ENCODE measurements around the gene ZNF831. TPM values are rescaled to one million over a fixed set of nuclear protein-coding genes. Genes with fewer than 3 reads are reported as not detected.

Gene ZNF831
- total RNA-seq, 4 donors from 2014 or later: 0.20 to 3.8 (median 2.3) TPM

- intact Hi-C loops (cut with DNase I; ENCODE audit: low total_unique reads): no loop called here
These were observed 39.9 kb upstream of the ZNF831 start for GRCh38 chr20:59123678-59124255.

GRCh38 chr20:59124296-59125029, 39.2 kb upstream of the ZNF831 start:
- Histone ChIP-seq H3K27me3 (peaks cover 4% of the 10 kb centered on the region), H3K4me1 (peaks cover 0 to 12% (median 0%) of the 10 kb centered on the region in 4 donors), H3K4me3 (no peak overlapping the region), H3K9me3 (no peaks in the 10 kb centered on the region), H3K36me3 (no peaks in the 10 kb centered on the region), H3K27ac (no peak overlapping the region)
- DNase-seq: no peak
- 83 to 100% methylated on average over 1 to 15 of the region's 15 CpGs for WGBS, 2 donors (ENCODE audit: low coverage in 1 of 2)
- in situ Hi-C loops (cut with MboI; ENCODE audit: low pct_ligation_motif_present in 1 of 4, low pct_unique_long_range_greater_than_20kb in 1 of 4, low sequenced_read_pairs in 3 of 4) (no loop called here), intact Hi-C loops (cut with DNase I; ENCODE audit: low total_unique reads) (no loop called here)
- TF ChIP-seq POLR2A (IDR thresholded peaks at IDR 0.05): no peak

More at GRCh38 chr20:59123678-59124255, 39.9 kb upstream of the ZNF831 start:
- WGBS, 2 donors (ENCODE audit: low coverage in 1 of 2): 71 to 100% methylated on average over 1 to 10 of the region's 10 CpGs
- DNase-seq: no peak
- H3K9me3 ChIP-seq: no peaks in the 10 kb centered on the region
- peaks cover 0 to 12% (median 0%) of the 10 kb centered on the region in 4 donors for H3K4me1 ChIP-seq
- peak overlapping the region in 1 of 4 donors; percentile 35 for H3K27ac ChIP-seq
- no peak overlapping the region for H3K4me3 ChIP-seq
- no peak for TF ChIP-seq POLR2A (IDR thresholded peaks at IDR 0.05)
- no peak for TF ChIP-seq CTCF (IDR thresholded peaks at IDR 0.05)
- TF ChIP-seq POLR2AphosphoS5 (IDR thresholded peaks at IDR 0.05): no peak
- TF ChIP-seq EP300 (IDR thresholded peaks at IDR 0.05; ENCODE audit: low read depth): no peak
- in situ Hi-C loops (cut with MboI; ENCODE audit: low pct_ligation_motif_present in 1 of 4, low pct_unique_long_range_greater_than_20kb in 1 of 4, low sequenced_read_pairs in 3 of 4): no loop called here
- H3K36me3 ChIP-seq: no peaks in the 10 kb centered on the region
- peaks cover 4% of the 10 kb centered on the region for H3K27me3 ChIP-seq

GRCh38 chr20:59125332-59125731, 38.3 kb upstream of the ZNF831 start:
- DNase-seq: no peak
- H3K27ac ChIP-seq: no peak overlapping the region
- H3K4me3 ChIP-seq: no peak overlapping the region
- peaks cover 0 to 10% (median 0%) of the 10 kb centered on the region in 4 donors for H3K4me1 ChIP-seq
- intact Hi-C loops (cut with DNase I; ENCODE audit: low total_unique reads) (no loop called here), in situ Hi-C loops (cut with MboI; ENCODE audit: low pct_ligation_motif_present in 1 of 4, low pct_unique_long_range_greater_than_20kb in 1 of 4, low sequenced_read_pairs in 3 of 4) (no loop called here)
- 89 to 100% methylated on average over 1 to 7 of the region's 7 CpGs for WGBS, 2 donors (ENCODE audit: low coverage in 1 of 2)
- H3K9me3 ChIP-seq: no peaks in the 10 kb centered on the region
- TF ChIP-seq CTCF (IDR thresholded peaks at IDR 0.05) (no peak), EP300 (IDR thresholded peaks at IDR 0.05; ENCODE audit: low read depth) (no peak), POLR2A (IDR thresholded peaks at IDR 0.05) (no peak), POLR2AphosphoS5 (IDR thresholded peaks at IDR 0.05) (no peak)
- no peaks in the 10 kb centered on the region for H3K36me3 ChIP-seq
- peaks cover 4% of the 10 kb centered on the region for H3K27me3 ChIP-seq

GRCh38 chr20:59125836-59126235, 37.8 kb upstream of the ZNF831 start:
- intact Hi-C loops (cut with DNase I; ENCODE audit: low total_unique reads) (no loop called here), in situ Hi-C loops (cut with MboI; ENCODE audit: low pct_ligation_motif_present in 1 of 4, low pct_unique_long_range_greater_than_20kb in 1 of 4, low sequenced_read_pairs in 3 of 4) (no loop called here)
- no peak for DNase-seq
- no peak overlapping the region for H3K4me3 ChIP-seq
- no peaks in the 10 kb centered on the region for H3K9me3 ChIP-seq
- no peak overlapping the region for H3K27ac ChIP-seq
- H3K27me3 ChIP-seq: peaks cover 4% of the 10 kb centered on the region
- H3K4me1 ChIP-seq: peaks cover 0 to 6% (median 0%) of the 10 kb centered on the region in 4 donors
- 30 to 58% methylated on average over 2 to 7 of the region's 7 CpGs for WGBS, 2 donors (ENCODE audit: low coverage in 1 of 2)
- no peaks in the 10 kb centered on the region for H3K36me3 ChIP-seq
- TF ChIP-seq POLR2A (IDR thresholded peaks at IDR 0.05): no peak
- no peak for TF ChIP-seq CTCF (IDR thresholded peaks at IDR 0.05)
- no peak for TF ChIP-seq EP300 (IDR thresholded peaks at IDR 0.05; ENCODE audit: low read depth)
- no peak for TF ChIP-seq POLR2AphosphoS5 (IDR thresholded peaks at IDR 0.05)
